Measurements from ENCODE around the gene KRT36. TPM values are rescaled to one million over a fixed set of nuclear protein-coding genes. Genes with fewer than 3 reads are reported as not detected.

KRT36 gene
- total and polyA plus RNA-seq, 2 donors (not counting 3 experiments of a cell fraction or from before 2014, with no cell fraction given): 0.04 TPM; not detected in 1

GRCh38 chr17:41504246-41504977 lies 14.7 kb upstream of the KRT36 start:
- Histone ChIP-seq H3K9me3 (replicated peaks; ENCODE audit: control insufficient read depth, insufficient read depth, low read length) (no peaks in the 10 kb centered on the region), H3K4me3 (replicated peaks in 1 of 3; ENCODE audit: insufficient read depth in 1 of 3, low read depth in 1 of 3, low read length in 3 of 3) (no peak overlapping the region), H3K9ac (replicated peaks; ENCODE audit: extremely low read depth, insufficient read depth, low read length) (no peak overlapping the region), H3K9me1 (replicated peaks; ENCODE audit: control insufficient read depth, extremely low read depth, insufficient read depth, low read length) (no peaks in the 10 kb centered on the region), H3K79me2 (ENCODE audit: control insufficient read depth, insufficient read depth, low read length) (no peaks in the 10 kb centered on the region), H3K4me2 (ENCODE audit: insufficient read depth, low read length) (no peak overlapping the region), H3K4me1 (ENCODE audit: control insufficient read depth, extremely low read depth, insufficient read depth, low read length) (peaks cover 10% of the 10 kb centered on the region), H3K36me3 (ENCODE audit: control insufficient read depth in 2 of 2, extremely low read depth in 1 of 2, insufficient read depth in 2 of 2, low read length in 2 of 2) (no peaks in the 10 kb centered on the region), H2AFZ (ENCODE audit: low read depth, low read length) (no peak overlapping the region), H3K27ac (ENCODE audit: insufficient read depth, low read depth, low read length) (no peak overlapping the region), H4K20me1 (replicated peaks; ENCODE audit: control insufficient read depth, extremely low read depth, insufficient read depth, low read length) (no peaks in the 10 kb centered on the region), H3K27me3 (ENCODE audit: control insufficient read depth in 2 of 2, insufficient read depth in 2 of 2, low read length in 2 of 2) (no peaks in the 10 kb centered on the region)
- ChIA-PET CTCF (interaction anchor here (1.0 to 6.3 kb wide), 3 partner anchors 8 to 44 kb away, joined by 3 to 33 read pairs (median 3); no protein-coding TSS in a partner anchor), POLR2A (no interaction called here)
- no peak for TF ChIP-seq POLR2AphosphoS5 (IDR thresholded peaks at IDR 0.05; ENCODE audit: insufficient read depth, low read depth, low read length)
- TF ChIP-seq CTCF (IDR thresholded peaks at IDR 0.05; ENCODE audit: extremely low read depth in 1 of 2, insufficient read depth in 1 of 2, low read depth in 1 of 2, low read length in 2 of 2): no peak
- no peak for TF ChIP-seq JUN (IDR thresholded peaks at IDR 0.05; ENCODE audit: borderline replicate concordance, insufficient read depth, insufficient read length, low read depth)
- TF ChIP-seq EZH2 (IDR thresholded peaks at IDR 0.05; ENCODE audit: borderline replicate concordance, low read depth, low read length, severe bottlenecking): no peak
- TF ChIP-seq FOS (IDR thresholded peaks at IDR 0.05; ENCODE audit: borderline replicate concordance, insufficient read depth, low read length): no peak
- no peak for TF ChIP-seq MAX (IDR thresholded peaks at IDR 0.05; ENCODE audit: insufficient read depth, insufficient read length)
- no peak for TF ChIP-seq GATA2 (IDR thresholded peaks at IDR 0.05; ENCODE audit: insufficient read depth, insufficient read length, low read depth, low read length)
- TF ChIP-seq POLR2A (IDR thresholded peaks at IDR 0.05; ENCODE audit: low read depth, low read length): no peak
- no peak for TF ChIP-seq MYC (IDR thresholded peaks at IDR 0.05; ENCODE audit: low read depth, low read length)
- DNase-seq (ENCODE audit: low read depth, low spot score): no peak
- intact Hi-C loops (cut with micrococcal nuclease) (no loop called here), dilution Hi-C loops (cut with MboI; ENCODE audit: extremely low pct_ligation_motif_present, low sequenced_read_pairs) (no loop called here)
- BruUV-seq (replicated peaks): no TSS peak
- no peak for FAIRE-seq

Data from endothelial cell of umbilical vein (primary cell).